SKM-1 treated with dmso at 0.1 percent for 144 hours (cell line): ENCODE results near the gene CCDC169.

ENCODE experiments used
- DNase-seq: peaks from one replicate; lab custom pipeline; 2025; ENCODE audit not compliant: unreplicated experiment; lab: John Stamatoyannopoulos, UW

CCDC169 gene

GRCh38 chr13:36248700-36249099, 48.9 kb downstream of the CCDC169 start:
- DNase-seq = no peak

GRCh38 chr13:36244990-36245389, 52.6 kb downstream of the CCDC169 start:
- no peak for DNase-seq

DNA sequence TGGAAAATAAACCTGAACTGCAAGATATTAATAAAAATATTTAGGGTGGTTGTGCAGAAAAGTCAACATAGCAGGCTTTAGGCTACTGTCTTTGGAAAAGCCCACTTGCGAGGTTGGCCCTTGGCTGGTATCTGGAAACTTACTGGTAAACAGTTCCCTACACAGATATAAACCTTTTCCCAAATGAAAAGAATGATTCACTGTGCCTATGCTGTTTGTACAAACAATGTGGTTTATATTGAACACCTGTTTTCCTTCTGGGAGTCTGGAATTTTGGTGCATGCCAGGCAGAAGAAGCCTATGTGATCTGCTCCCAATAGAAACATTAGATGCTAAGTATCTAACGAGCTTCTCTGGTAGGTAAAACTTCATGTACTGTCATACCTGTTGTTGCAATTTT, 53.5 kb downstream of the CCDC169 start:
- no peak for DNase-seq

- no peak for DNase-seq
Measured at GRCh38 chr13:36242761-36243160, 54.9 kb downstream of the CCDC169 start.

GRCh38 chr13:36231236-36231635, 66.4 kb downstream of the CCDC169 start:
- DNase-seq = no peak

DNA sequence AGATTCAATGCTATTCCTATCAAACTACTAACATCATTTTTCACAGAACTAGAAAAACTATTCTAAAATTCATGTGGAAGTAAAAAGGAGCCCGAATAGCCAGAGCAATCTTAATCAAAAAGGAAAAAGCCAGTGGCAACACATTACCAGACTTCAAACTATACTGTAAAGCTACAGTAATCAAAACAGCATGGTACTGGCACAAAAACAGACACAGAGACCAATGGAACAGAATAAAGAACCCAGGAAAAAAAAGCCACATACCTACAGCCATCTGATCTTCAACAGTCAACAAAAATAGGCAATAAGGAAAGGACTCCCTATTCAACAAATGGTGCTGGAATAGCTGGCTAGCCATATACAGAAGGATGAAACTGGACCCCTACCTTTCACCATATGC, 72.9 kb downstream of the CCDC169 start:
- DNase-seq = no peak

GRCh38 chr13:36219883-36220282, 77.7 kb downstream of the CCDC169 start:
- no peak for DNase-seq

- DNase-seq = no peak
Measured at GRCh38 chr13:36217456-36217855, 80.2 kb downstream of the CCDC169 start.

DNA sequence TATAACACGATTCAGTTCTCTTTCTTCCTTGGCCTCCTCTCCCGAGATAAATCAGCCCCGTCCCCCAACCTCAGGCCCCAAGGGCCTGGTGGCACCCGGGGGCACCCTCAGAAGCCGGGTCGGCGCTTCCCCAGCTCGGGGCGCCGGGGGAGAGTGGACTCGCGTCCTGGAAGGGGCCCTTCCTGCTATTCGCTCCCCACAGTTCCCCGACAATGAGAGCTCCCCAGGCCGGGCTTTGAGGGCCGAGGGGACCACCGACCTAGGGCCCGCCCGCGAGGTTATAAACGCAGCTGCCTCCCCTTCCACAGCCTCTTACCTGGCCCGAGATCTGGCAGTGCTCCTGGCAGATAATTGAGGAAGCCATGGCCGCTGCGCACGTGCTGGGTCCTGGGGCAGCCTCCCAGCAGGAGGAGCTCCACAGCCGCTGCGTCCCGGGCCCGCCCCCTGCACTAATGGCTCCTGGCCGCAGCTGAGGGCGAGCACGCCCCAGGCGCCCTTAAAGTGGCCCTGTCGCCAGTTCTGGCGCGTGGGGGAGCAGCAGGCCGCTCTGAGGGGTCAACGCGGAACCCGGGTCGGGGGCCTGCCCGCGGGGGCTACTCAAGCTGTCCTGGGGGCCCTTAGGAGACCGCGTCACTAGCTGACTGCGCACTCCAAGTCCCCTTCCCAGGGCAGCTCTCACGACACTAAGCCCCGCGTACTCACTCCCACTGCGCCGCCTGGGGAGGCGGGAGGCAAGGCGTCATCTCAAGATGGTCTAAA, 83.3 kb downstream of the CCDC169 start, which contains the start of gene SOHLH2:
Gene SOHLH2 (minus strand): TSS at position 394 of the 759 bp plus-strand sequence. CDS start 30 bp downstream, at position 364.
- no peak for DNase-seq

GRCh38 chr13:36212789-36213188, 84.8 kb downstream of the CCDC169 start:
- no peak for DNase-seq

DNA sequence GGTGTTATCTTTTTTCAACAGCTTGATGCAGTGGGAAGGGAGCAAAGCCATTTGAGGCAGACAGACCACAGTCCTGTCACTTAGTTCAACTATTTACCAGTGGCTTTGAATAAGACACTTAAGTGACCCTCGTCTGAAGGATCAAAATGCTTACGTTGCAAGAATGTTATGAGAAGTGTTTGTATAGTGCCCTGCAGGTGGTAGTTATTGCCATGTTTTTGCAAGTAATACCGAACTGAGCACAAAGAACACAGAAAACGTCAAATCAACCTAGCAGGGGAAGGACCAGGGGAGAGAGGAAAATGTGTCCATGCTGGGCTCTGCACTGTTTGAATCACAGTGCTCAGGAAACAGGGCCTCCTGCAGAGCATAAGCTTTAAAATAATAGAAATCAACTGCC, 86.0 kb downstream of the CCDC169 start:
- DNase-seq = no peak

- DNase-seq = no peak
Measured at GRCh38 chr13:36210738-36211137, 86.9 kb downstream of the CCDC169 start.

DNA sequence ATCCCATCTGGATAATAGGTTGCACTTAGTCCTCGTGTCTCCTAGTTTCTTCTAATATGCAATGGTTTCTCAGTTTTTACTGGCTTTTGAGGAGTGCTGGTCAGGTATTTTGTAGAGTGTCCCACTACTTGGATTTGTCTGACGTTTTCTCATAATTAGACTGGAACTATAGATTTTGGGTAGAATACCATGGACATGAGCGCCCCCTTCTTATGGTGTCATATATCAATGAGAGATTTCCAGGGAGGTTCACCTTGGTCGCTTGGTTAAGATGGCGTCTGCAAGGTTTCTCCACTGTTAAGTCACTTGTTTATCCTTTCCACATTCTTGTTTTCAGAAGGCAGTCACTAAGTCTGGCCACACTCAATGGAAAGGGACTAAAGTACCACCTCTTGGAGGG, 89.9 kb downstream of the CCDC169 start:
- no peak for DNase-seq

DNA sequence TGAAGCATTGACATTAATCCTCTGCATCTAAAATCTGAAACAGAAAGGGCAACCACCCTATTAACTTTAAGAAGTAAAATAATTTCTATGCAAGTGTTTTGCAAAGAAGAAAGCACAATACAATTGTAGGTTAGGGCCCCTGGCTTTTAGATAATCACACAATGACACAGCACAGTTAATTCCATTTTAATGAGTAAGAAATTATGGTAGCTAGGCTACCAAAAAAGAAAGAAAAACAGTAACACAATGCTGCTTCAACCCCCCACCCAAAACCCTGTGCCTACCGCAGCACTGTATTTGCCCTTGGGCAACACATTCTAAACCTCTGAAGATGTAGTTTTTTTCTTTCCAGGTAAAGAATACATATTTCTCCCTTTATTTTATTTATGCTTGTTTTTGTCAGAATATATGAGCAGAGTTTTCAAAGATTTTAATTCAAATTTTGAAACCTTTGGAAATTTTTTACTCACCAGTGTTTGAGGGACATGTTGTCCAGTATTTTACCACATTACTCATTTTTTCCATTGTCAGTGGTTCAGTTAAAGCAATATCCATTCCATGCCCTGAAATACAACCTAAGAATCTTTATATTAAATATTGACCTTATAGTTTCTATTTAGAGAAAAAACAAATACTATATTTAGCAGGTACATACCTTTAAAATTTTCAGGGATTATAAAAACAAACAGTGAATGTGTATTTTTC, 104.3 kb downstream of the CCDC169 start:
- DNase-seq = no peak

DNA sequence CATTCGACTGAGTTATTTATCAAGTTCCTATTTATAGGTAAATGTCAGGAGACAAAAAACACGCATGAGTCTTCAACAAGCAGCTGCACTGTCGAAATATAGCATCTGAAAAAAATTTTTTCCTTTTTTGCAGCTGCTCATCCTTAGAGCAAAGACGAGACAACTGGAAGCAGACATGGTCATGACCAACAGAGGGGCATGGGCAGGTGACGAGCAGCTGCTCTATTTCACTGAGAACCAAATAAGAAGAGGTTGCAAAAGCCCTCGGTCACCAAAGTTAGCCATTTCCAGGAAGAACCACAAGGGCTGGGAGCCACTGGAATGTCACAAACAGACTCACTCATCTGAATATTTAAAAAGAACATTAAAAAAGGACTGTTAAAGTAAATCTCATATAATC, 105.4 kb downstream of the CCDC169 start:
- DNase-seq = no peak

- DNase-seq = no peak
Measured at GRCh38 chr13:36190771-36191170, 106.8 kb downstream of the CCDC169 start.

- DNase-seq = no peak
Measured at GRCh38 chr13:36188441-36188840, 109.2 kb downstream of the CCDC169 start.

DNA sequence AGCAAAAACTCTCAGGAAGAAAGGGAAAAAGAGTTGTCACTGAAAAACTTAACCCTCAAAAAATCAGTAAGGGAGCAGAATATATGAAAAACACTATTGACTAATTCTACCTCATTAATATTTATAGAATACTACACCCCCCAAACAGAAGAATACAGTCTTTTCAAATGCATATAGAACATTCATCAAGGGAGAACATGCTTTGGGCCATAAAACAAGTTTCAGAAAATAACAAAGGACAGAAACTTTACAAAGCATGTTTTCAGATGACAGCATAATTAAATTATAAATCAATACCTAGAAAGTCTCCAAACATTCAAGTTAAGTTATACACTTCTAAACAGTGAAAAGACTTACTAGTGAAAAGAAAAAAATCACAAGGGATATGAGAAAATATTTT, 113.7 kb downstream of the CCDC169 start:
- DNase-seq = no peak
